CD4-positive, alpha-beta T cell treated with Interleukin-15 for 1 hour (primary cell): ENCODE results near the gene G2E3.

Source experiments
- DNase-seq: peaks from one replicate; pipeline ENCODE4 v3.0.0-alpha.2; 2020

The G2E3 gene

GRCh38 chr14:30657606-30658163, 98.7 kb downstream of the G2E3 start:
- DNase-seq = no peak

GRCh38 chr14:30658645-30659044, 99.7 kb downstream of the G2E3 start:
- no peak for DNase-seq

GRCh38 chr14:30669594-30669993, 110.6 kb downstream of the G2E3 start:
- DNase-seq = no peak
